Retinal pigment epithelial cell (primary cell): ENCODE data around the gene WDFY3.

Source experiments
- DNase-seq: peaks from one replicate; pipeline ENCODE4 v3.0.0-alpha.2; 2010; ENCODE audit warnings: low read depth
- H3K4me3 ChIP-seq: 2 replicates; pipeline ENCODE4 v1.5.1; 2011; ENCODE audit warnings: mild to moderate bottlenecking, low read length, control low read depth, moderate library complexity
- CTCF ChIP-seq: conservative IDR thresholded peaks from 2 replicates; pipeline ENCODE4 v1.5.1; 2011; ENCODE audit warnings: low read depth, low read length, control low read depth, inconsistent platforms

The WDFY3 gene

DNA sequence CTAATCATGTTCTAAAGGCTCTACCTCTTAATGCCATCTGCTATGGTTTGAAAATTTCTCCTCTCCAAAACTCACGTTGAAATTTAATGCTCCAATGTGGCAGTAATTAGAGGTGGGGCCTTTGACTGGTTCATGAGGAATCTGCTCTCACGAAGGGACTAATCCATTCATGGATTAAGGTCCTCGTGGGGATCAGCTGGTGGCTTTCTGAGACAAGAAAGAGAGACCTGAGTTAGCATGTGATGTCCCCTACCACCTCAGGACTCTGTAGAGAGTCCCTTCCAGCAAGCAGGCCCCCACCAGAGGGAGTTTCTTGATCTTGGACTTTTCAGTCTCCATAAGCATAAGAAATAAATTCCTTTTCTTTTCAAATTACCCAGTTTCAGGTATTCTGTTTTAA lies 65.3 kb downstream of the WDFY3 start:
- DNase-seq: peak; percentile 75
- TF ChIP-seq CTCF: peak; percentile 47
- H3K4me3 ChIP-seq: no peak overlapping the region

DNA sequence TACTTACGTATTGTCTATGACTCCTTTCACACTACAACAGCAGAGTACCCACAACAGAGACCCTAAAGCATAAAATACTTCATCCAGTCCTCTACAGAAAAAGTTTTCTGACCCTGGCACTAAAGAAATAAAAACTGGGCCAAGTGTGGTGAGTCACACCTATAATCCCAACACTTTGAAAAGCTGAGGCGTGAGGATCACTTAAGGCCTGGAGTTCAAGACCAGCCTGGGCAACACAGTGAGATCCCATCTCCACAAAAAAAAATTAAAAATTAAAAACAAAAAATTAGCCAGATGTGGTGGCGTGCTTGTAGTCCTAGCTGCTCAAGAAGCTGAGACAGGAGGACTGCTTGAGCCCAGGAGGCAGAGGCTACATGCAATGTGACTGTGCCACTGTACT lies 66.9 kb downstream of the WDFY3 start:
- TF ChIP-seq CTCF: no peak
- DNase-seq: no peak
- H3K4me3 ChIP-seq: no peak overlapping the region

- no peak for DNase-seq
- no peak for TF ChIP-seq CTCF
- no peak overlapping the region for H3K4me3 ChIP-seq
These were observed 69.0 kb downstream of the WDFY3 start for GRCh38 chr4:84897516-84897915.

- H3K4me3 ChIP-seq: no peak overlapping the region
- DNase-seq: no peak
- no peak for TF ChIP-seq CTCF
These were observed 71.2 kb downstream of the WDFY3 start for GRCh38 chr4:84895283-84895682.

DNA sequence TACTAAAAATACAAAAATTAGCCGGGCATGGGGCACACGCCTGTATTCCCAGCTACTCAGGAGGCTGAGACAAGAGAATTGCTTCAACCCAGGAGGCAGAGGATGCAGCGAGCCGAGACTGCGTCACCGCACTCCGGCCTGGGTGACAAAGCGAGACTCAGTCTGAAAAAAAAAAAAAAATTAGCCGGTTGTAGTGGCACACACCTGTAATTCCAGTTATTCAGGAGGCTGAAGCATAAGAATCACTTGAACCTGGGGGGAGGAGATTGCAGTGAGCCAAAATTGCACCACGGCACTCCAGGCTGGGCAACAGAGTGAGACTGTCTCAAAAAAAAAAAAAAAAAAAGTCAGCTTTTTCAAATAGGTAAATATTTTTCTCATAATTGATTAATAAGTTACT lies 71.9 kb downstream of the WDFY3 start:
- no peak overlapping the region for H3K4me3 ChIP-seq
- no peak for DNase-seq
- TF ChIP-seq CTCF: no peak

GRCh38 chr4:84892950-84893349 lies 73.5 kb downstream of the WDFY3 start:
- no peak for DNase-seq
- no peak for TF ChIP-seq CTCF
- no peak overlapping the region for H3K4me3 ChIP-seq

DNA sequence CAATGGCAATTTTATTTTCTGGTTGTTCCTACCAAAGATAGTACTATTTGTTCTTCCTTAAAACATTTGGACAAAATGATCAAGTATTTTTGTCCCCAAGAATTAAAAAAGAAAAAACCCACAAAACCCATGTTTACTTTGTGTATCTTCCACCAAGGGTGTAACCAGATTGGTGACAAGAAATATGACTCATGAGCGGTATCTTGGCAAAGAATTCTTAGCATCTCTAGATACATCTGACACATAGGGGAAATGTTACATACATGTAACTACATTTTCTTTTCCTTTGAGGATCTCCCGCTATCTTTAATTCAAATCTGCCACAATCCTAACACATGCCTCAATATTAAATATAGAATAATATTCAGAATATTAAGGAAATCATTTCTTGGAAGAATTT lies 78.7 kb downstream of the WDFY3 start:
- H3K4me3 ChIP-seq: no peak overlapping the region
- TF ChIP-seq CTCF: no peak
- no peak for DNase-seq
